Liver (tissue), 3 donors: ENCODE measurements around the gene CLIP4.
"Not testable (repeated sequence)": the region's sequence is repeated elsewhere in the genome, so short reads cannot be mapped to it uniquely, and the experiment has no call there.

Source experiments
- GABPA ChIP-seq, 2 donors: IDR thresholded peaks in 1 of 2; conservative IDR thresholded peaks in 1 of 2; 2 replicates each; pipeline ENCODE4 v1.6.1; 2016; ENCODE audit warnings: antibody characterized with exemption in 2 of 2, mild to moderate bottlenecking in 1 of 2, moderate library complexity in 1 of 2
- JUND ChIP-seq, 2 donors: IDR thresholded peaks; 2 replicates each; pipeline ENCODE4 v1.6.1; 2016; ENCODE audit warnings: antibody characterized with exemption in 2 of 2
- RAD21 ChIP-seq, 2 donors: IDR thresholded peaks; 2 replicates each; pipeline ENCODE4 v1.6.1; 2016; ENCODE audit warnings: antibody characterized with exemption in 2 of 2, mild to moderate bottlenecking in 2 of 2
- REST ChIP-seq: IDR thresholded peaks from 2 replicates; pipeline ENCODE4 v1.6.1; 2016; ENCODE audit warnings: antibody characterized with exemption, mild to moderate bottlenecking
- SP1 ChIP-seq: IDR thresholded peaks from 2 replicates; pipeline ENCODE4 v1.6.1; 2018; ENCODE audit warnings: antibody characterized with exemption, mild to moderate bottlenecking
- TAF1 ChIP-seq: conservative IDR thresholded peaks from 2 replicates; pipeline ENCODE4 v1.6.1; 2016; ENCODE audit warnings: antibody characterized with exemption, mild to moderate bottlenecking
- TF ChIP-seq, protein P1 (sequence below): fragments of 150-350 bp; IDR thresholded peaks from 2 replicates; pipeline ENCODE4 v1.5.1; 2017; ENCODE audit warnings: improper control_type of control experiment, low read depth, low read length; ENCODE audit not compliant: missing input control
- TF ChIP-seq, protein P2 (sequence below): IDR thresholded peaks from 2 replicates; pipeline ENCODE4 v1.6.1; 2016; ENCODE audit warnings: antibody characterized with exemption
- TF ChIP-seq, protein P3 (sequence below): IDR thresholded peaks from 2 replicates; pipeline ENCODE4 v1.6.1; 2016; ENCODE audit warnings: antibody characterized with exemption
- donor health status: healthy.
- donor health status: healthy.

DNA sequence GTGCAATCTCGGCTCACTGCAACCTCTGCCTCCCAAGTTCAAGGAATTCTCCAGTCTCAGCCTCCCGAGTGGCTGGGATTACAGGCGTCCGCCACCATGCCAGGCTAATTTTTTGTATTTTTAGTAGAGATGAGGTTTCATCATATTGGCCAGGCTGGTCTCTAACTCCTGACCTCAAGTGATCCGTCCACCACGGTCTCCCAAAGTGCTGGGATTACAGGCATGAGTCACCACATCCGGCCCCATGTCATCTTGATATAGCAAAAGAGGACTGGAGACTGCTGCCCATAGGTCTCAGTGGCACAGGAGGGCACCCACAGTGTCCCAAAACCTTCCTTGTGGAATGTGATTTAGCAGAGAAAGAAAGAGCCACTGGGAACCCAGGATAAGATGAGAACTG lies 24.9 kb upstream of the CLIP4 start:
- TF ChIP-seq, protein P1, sequence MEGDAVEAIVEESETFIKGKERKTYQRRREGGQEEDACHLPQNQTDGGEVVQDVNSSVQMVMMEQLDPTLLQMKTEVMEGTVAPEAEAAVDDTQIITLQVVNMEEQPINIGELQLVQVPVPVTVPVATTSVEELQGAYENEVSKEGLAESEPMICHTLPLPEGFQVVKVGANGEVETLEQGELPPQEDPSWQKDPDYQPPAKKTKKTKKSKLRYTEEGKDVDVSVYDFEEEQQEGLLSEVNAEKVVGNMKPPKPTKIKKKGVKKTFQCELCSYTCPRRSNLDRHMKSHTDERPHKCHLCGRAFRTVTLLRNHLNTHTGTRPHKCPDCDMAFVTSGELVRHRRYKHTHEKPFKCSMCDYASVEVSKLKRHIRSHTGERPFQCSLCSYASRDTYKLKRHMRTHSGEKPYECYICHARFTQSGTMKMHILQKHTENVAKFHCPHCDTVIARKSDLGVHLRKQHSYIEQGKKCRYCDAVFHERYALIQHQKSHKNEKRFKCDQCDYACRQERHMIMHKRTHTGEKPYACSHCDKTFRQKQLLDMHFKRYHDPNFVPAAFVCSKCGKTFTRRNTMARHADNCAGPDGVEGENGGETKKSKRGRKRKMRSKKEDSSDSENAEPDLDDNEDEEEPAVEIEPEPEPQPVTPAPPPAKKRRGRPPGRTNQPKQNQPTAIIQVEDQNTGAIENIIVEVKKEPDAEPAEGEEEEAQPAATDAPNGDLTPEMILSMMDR: not testable (repeated sequence)
- TF ChIP-seq RAD21 (IDR thresholded peaks at IDR 0.05); SP1; JUND (IDR thresholded peaks at IDR 0.05); REST; GABPA (IDR thresholded peaks at IDR 0.05 in 1 of 2, conservative IDR thresholded peaks at IDR 0.05 in 1 of 2); TAF1: not testable (repeated sequence)
- TF ChIP-seq, protein P2, sequence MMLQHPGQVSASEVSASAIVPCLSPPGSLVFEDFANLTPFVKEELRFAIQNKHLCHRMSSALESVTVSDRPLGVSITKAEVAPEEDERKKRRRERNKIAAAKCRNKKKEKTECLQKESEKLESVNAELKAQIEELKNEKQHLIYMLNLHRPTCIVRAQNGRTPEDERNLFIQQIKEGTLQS: not testable (repeated sequence)
- TF ChIP-seq, protein P3, sequence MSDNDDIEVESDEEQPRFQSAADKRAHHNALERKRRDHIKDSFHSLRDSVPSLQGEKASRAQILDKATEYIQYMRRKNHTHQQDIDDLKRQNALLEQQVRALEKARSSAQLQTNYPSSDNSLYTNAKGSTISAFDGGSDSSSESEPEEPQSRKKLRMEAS: not testable (repeated sequence)
